ENCODE results near the gene TCN1. TPM values are rescaled to one million over a fixed set of nuclear protein-coding genes. Genes with fewer than 3 reads are reported as not detected.

The TCN1 gene
- total and polyA plus RNA-seq, 4 donors = 0.08 to 4.7 (median 0.17) TPM; not detected in 1

DNA sequence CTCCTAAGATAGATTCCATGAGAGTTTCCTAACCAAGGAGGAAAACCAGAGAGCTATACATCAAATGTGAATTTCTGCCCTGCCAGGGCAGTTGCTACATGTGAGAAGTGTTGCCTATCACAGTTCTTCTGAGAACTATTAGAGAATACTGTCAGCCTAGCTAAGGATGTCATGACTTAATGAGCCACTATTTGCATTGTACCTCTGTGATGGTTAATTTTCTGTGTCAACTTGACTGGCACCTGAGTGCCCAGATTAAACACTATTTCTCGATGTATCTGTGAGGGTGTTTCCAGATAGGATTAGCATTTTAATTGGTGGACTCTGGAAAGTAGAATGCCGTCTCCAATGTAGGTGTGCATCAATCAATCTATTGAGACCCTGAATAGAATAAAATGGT, 1.7 kb upstream of the TCN1 start:
- H3K4me1 ChIP-seq (ENCODE audit: control insufficient read depth in 4 of 4, insufficient read depth in 4 of 4, low read length in 3 of 4) = no peaks in the 10 kb centered on the region
- no peak overlapping the region for H3K4me3 ChIP-seq (ENCODE audit: low read depth in 1 of 3, low read length in 3 of 3)
- 87% methylated on average over 2 of the region's 2 CpGs for WGBS
- H3K9ac ChIP-seq (ENCODE audit: low read depth in 1 of 2, low read length in 2 of 2) = no peak overlapping the region
- no peak overlapping the region for H3K27ac ChIP-seq (ENCODE audit: low read depth in 1 of 2, low read length in 2 of 2)
- no peaks in the 10 kb centered on the region for H3K36me3 ChIP-seq (ENCODE audit: control insufficient read depth in 4 of 4, insufficient read depth in 3 of 4, low read depth in 1 of 4, low read length in 3 of 4)
- H3K27me3 ChIP-seq (ENCODE audit: control insufficient read depth in 4 of 4, insufficient read depth in 4 of 4, low read length in 3 of 4) = no peaks in the 10 kb centered on the region
- TF ChIP-seq RXRA (IDR thresholded peaks at IDR 0.05) (no peak), YY1 (IDR thresholded peaks at IDR 0.05) (no peak), EGR1 (IDR thresholded peaks at IDR 0.05; ENCODE audit: low read depth in 2 of 2) (no peak), HNF4G (IDR thresholded peaks at IDR 0.05) (no peak), NR2F2 (IDR thresholded peaks at IDR 0.05) (no peak), TAF1 (conservative IDR thresholded peaks at IDR 0.05) (no peak), RAD21 (IDR thresholded peaks at IDR 0.05) (no peak), GABPA (IDR thresholded peaks at IDR 0.05 in 1 of 2, conservative IDR thresholded peaks at IDR 0.05 in 1 of 2) (no peak), HNF4A (conservative IDR thresholded peaks at IDR 0.05) (no peak), FOXA1 (IDR thresholded peaks at IDR 0.05) (no peak)
- TF ChIP-seq, protein P1, sequence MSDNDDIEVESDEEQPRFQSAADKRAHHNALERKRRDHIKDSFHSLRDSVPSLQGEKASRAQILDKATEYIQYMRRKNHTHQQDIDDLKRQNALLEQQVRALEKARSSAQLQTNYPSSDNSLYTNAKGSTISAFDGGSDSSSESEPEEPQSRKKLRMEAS (IDR thresholded peaks at IDR 0.05) = no peak
- TF ChIP-seq, protein P2, sequence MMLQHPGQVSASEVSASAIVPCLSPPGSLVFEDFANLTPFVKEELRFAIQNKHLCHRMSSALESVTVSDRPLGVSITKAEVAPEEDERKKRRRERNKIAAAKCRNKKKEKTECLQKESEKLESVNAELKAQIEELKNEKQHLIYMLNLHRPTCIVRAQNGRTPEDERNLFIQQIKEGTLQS (IDR thresholded peaks at IDR 0.05) = no peak
- no peak for DNase-seq (ENCODE audit: low spot score)
- no peaks in the 10 kb centered on the region for H3K9me3 ChIP-seq (ENCODE audit: control insufficient read depth in 4 of 4, low read length in 3 of 4)

DNA sequence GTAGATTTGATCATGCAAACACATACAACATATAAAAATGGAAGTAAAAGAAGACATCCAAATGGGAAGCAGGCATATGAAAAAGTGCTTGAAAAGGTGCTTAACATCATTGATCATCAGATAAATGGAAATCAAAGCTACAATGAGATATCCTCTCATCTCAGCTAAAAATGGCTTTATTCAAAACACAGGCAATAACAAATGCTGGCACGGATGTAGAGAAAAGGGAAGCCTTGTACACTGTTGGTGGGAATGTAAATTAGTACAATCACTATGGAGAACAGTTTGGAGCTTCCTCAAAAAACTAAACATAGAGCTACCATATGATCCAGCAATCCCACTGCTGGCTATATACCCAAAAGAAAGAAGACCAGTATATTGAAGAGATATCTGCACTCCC, 549 bp upstream of the TCN1 start:
- Histone ChIP-seq H3K9me3 (ENCODE audit: control insufficient read depth in 4 of 4, low read length in 3 of 4) (no peaks in the 10 kb centered on the region), H3K9ac (ENCODE audit: low read depth in 1 of 2, low read length in 2 of 2) (no peak overlapping the region), H3K27ac (ENCODE audit: low read depth in 1 of 2, low read length in 2 of 2) (no peak overlapping the region), H3K4me3 (ENCODE audit: low read depth in 1 of 3, low read length in 3 of 3) (no peak overlapping the region), H3K27me3 (ENCODE audit: control insufficient read depth in 4 of 4, insufficient read depth in 4 of 4, low read length in 3 of 4) (no peaks in the 10 kb centered on the region), H3K4me1 (ENCODE audit: control insufficient read depth in 4 of 4, insufficient read depth in 4 of 4, low read length in 3 of 4) (no peaks in the 10 kb centered on the region), H3K36me3 (ENCODE audit: control insufficient read depth in 4 of 4, insufficient read depth in 3 of 4, low read depth in 1 of 4, low read length in 3 of 4) (no peaks in the 10 kb centered on the region)
- TF ChIP-seq GABPA (IDR thresholded peaks at IDR 0.05 in 1 of 2, conservative IDR thresholded peaks at IDR 0.05 in 1 of 2) (no peak), YY1 (IDR thresholded peaks at IDR 0.05) (no peak), NR2F2 (IDR thresholded peaks at IDR 0.05) (no peak), SP1 (IDR thresholded peaks at IDR 0.05) (no peak), HNF4G (IDR thresholded peaks at IDR 0.05) (no peak), JUND (IDR thresholded peaks at IDR 0.05) (no peak), FOXA1 (IDR thresholded peaks at IDR 0.05) (no peak), RXRA (IDR thresholded peaks at IDR 0.05) (no peak)
- TF ChIP-seq, protein P3, sequence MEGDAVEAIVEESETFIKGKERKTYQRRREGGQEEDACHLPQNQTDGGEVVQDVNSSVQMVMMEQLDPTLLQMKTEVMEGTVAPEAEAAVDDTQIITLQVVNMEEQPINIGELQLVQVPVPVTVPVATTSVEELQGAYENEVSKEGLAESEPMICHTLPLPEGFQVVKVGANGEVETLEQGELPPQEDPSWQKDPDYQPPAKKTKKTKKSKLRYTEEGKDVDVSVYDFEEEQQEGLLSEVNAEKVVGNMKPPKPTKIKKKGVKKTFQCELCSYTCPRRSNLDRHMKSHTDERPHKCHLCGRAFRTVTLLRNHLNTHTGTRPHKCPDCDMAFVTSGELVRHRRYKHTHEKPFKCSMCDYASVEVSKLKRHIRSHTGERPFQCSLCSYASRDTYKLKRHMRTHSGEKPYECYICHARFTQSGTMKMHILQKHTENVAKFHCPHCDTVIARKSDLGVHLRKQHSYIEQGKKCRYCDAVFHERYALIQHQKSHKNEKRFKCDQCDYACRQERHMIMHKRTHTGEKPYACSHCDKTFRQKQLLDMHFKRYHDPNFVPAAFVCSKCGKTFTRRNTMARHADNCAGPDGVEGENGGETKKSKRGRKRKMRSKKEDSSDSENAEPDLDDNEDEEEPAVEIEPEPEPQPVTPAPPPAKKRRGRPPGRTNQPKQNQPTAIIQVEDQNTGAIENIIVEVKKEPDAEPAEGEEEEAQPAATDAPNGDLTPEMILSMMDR (IDR thresholded peaks at IDR 0.05; ENCODE audit: low read depth, low read length, missing input control) = no peak
- TF ChIP-seq, protein P1 (IDR thresholded peaks at IDR 0.05) = no peak
- TF ChIP-seq, protein P2 (IDR thresholded peaks at IDR 0.05) = no peak
- 82% methylated on average over 1 of the region's 1 CpG for WGBS
- no peak for DNase-seq (ENCODE audit: low spot score)

DNA sequence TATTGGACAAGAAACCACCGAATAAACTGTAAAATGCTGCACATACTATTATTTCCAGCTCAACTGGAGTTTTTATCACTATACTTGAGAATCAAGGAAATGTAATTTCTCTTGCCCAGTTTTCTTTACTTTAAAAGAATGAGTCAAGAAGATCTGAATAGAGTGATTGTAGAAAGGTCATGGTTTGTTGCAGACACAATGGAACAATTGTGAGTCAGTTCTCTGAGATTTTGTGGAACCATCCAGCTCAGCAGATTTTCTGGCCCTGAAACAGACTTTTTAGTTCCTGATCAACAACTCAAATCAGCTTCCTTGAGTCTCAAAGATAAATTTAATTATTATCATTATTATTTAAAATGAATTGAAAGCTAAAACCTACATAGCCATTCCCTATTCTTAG, 1.3 kb downstream of the TCN1 start:
- no peaks in the 10 kb centered on the region for H3K4me1 ChIP-seq (ENCODE audit: control insufficient read depth in 4 of 4, insufficient read depth in 4 of 4, low read length in 3 of 4)
- WGBS = 57% methylated on average over 1 of the region's 1 CpG
- no peak overlapping the region for H3K27ac ChIP-seq (ENCODE audit: low read depth in 1 of 2, low read length in 2 of 2)
- no peaks in the 10 kb centered on the region for H3K27me3 ChIP-seq (ENCODE audit: control insufficient read depth in 4 of 4, insufficient read depth in 4 of 4, low read length in 3 of 4)
- H3K9me3 ChIP-seq (ENCODE audit: control insufficient read depth in 4 of 4, low read length in 3 of 4) = no peaks in the 10 kb centered on the region
- H3K9ac ChIP-seq (ENCODE audit: low read depth in 1 of 2, low read length in 2 of 2) = no peak overlapping the region
- H3K4me3 ChIP-seq (ENCODE audit: low read depth in 1 of 3, low read length in 3 of 3) = no peak overlapping the region
- H3K36me3 ChIP-seq (ENCODE audit: control insufficient read depth in 4 of 4, insufficient read depth in 3 of 4, low read depth in 1 of 4, low read length in 3 of 4) = no peaks in the 10 kb centered on the region
- TF ChIP-seq GABPA (IDR thresholded peaks at IDR 0.05 in 1 of 2, conservative IDR thresholded peaks at IDR 0.05 in 1 of 2) = no peak
- no peak for TF ChIP-seq SP1 (IDR thresholded peaks at IDR 0.05)
- TF ChIP-seq, protein P2 (IDR thresholded peaks at IDR 0.05) = no peak
- TF ChIP-seq, protein P4, sequence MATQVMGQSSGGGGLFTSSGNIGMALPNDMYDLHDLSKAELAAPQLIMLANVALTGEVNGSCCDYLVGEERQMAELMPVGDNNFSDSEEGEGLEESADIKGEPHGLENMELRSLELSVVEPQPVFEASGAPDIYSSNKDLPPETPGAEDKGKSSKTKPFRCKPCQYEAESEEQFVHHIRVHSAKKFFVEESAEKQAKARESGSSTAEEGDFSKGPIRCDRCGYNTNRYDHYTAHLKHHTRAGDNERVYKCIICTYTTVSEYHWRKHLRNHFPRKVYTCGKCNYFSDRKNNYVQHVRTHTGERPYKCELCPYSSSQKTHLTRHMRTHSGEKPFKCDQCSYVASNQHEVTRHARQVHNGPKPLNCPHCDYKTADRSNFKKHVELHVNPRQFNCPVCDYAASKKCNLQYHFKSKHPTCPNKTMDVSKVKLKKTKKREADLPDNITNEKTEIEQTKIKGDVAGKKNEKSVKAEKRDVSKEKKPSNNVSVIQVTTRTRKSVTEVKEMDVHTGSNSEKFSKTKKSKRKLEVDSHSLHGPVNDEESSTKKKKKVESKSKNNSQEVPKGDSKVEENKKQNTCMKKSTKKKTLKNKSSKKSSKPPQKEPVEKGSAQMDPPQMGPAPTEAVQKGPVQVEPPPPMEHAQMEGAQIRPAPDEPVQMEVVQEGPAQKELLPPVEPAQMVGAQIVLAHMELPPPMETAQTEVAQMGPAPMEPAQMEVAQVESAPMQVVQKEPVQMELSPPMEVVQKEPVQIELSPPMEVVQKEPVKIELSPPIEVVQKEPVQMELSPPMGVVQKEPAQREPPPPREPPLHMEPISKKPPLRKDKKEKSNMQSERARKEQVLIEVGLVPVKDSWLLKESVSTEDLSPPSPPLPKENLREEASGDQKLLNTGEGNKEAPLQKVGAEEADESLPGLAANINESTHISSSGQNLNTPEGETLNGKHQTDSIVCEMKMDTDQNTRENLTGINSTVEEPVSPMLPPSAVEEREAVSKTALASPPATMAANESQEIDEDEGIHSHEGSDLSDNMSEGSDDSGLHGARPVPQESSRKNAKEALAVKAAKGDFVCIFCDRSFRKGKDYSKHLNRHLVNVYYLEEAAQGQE (IDR thresholded peaks at IDR 0.05) = no peak
- DNase-seq (ENCODE audit: low spot score) = no peak
